HCT116 (cell line): ENCODE data around the gene NEUROG3. TPM values are rescaled to one million over a fixed set of nuclear protein-coding genes. Genes with fewer than 3 reads are reported as not detected.

Experiments
- ATAC-seq: fragments of 200-7000 bp; cut with Tn5 transposase; 2 replicates; pipeline ENCODE4 v1.9.1; 2020; ENCODE audit warnings: mild to moderate bottlenecking, moderate library complexity
- BruUV-seq: library from RNA; stranded (reverse); fragments of 400-500 nt; replicated peaks from 2 replicates; lab custom pipeline; 2021; lab: Mats Ljungman, UMichigan
- CTCF ChIA-PET: fragments of 300-600 bp; sonication (Branson Sonifier 250); formaldehyde crosslinking; loops from one replicate; lab custom pipeline; 2021; ENCODE audit warnings: antibody characterized with exemption; lab: Charles Lee
- POLR2A ChIA-PET: fragments of 300-600, 350-600 bp; sonication (Branson Sonifier 250); formaldehyde crosslinking; loops from one replicate; lab custom pipeline; 2021; ENCODE audit warnings: antibody characterized with exemption; lab: Charles Lee
- RAD21 ChIA-PET, 2 experiments: fragments of 300-600 bp; sonication (Branson Sonifier 250); formaldehyde crosslinking; loops; one replicate each; lab custom pipeline; 2023; ENCODE audit warnings: low total read pairs in 2 of 2; ENCODE audit not compliant: uncharacterized antibody in 2 of 2, unreplicated experiment in 2 of 2, low non-redundant PET in 1 of 2; lab: Charles Lee
- DNase-seq: peaks from one replicate; pipeline ENCODE4 v3.0.0-alpha.2; 2010; ENCODE audit warnings: low read depth, low spot score
- H2AFZ ChIP-seq: fragments of 200-600 bp; shearing (Covaris generic), sonication (generic); 2 replicates; pipeline ENCODE4 v1.6.1; 2017; ENCODE audit warnings: low read depth, mixed run types, mixed read lengths, antibody characterized with exemption, low read length; ENCODE audit not compliant: poor library complexity, severe bottlenecking
- H3K27ac ChIP-seq: 2 replicates; pipeline ENCODE4 v1.5.1; 2012; ENCODE audit warnings: low read depth, low read length
- H3K27me3 ChIP-seq: fragments of 200-600 bp; sonication (generic); 2 replicates; pipeline ENCODE4 v1.6.1; 2016; ENCODE audit warnings: mixed run types, low read length, mixed read lengths; ENCODE audit not compliant: insufficient read depth
- H3K36me3 ChIP-seq, 2 experiments: fragments of 200-500 bp in 1 of 2; fragments of 200-600 bp in 1 of 2; sonication (Bioruptor generic) in 1 of 2; sonication (generic) in 1 of 2; 2 replicates each; pipeline versions ENCODE4 v1.5.1 to v1.6.1; 2014 to 2016; ENCODE audit warnings: low read length in 2 of 2, inconsistent platforms in 1 of 2, mixed read lengths in 1 of 2, mixed run types in 1 of 2; ENCODE audit not compliant: insufficient read depth in 2 of 2, control insufficient read depth in 1 of 2
- H3K4me1 ChIP-seq, 2 experiments: fragments of 200-600 bp in 1 of 2; sonication (generic) in 1 of 2; 2 replicates each; pipeline versions ENCODE4 v1.5.1 to v1.6.1; 2012 to 2017; ENCODE audit warnings: low read length in 2 of 2, inconsistent platforms in 1 of 2, mild to moderate bottlenecking in 1 of 2, mixed read lengths in 1 of 2, mixed run types in 1 of 2, moderate library complexity in 1 of 2; ENCODE audit not compliant: insufficient read depth in 2 of 2, control insufficient read depth in 1 of 2
- H3K4me2 ChIP-seq: fragments of 200-600 bp; sonication (generic); 2 replicates; pipeline ENCODE4 v1.6.1; 2017; ENCODE audit warnings: mixed run types, low read length, mixed read lengths
- H3K4me3 ChIP-seq, 2 experiments: fragments of 200-600 bp in 1 of 2; sonication (generic) in 1 of 2; replicated peaks in 1 of 2; 2 replicates each; pipeline ENCODE4 v1.5.1; 2011 to 2016; ENCODE audit warnings: low read length in 2 of 2, control low read depth in 1 of 2, low read depth in 1 of 2, mild to moderate bottlenecking in 1 of 2, mixed read lengths in 1 of 2, mixed run types in 1 of 2
- H3K79me2 ChIP-seq: fragments of 200-600 bp; sonication (generic); 2 replicates; pipeline ENCODE4 v1.6.1; 2017; ENCODE audit warnings: mild to moderate bottlenecking, mixed run types, low read length, moderate library complexity, mixed read lengths; ENCODE audit not compliant: insufficient read depth
- H3K9ac ChIP-seq: fragments of 200-600 bp; sonication (generic); 2 replicates; pipeline ENCODE4 v1.6.1; 2016; ENCODE audit warnings: low read length, mixed read lengths
- H3K9me2 ChIP-seq: fragments of 200-600 bp; sonication (generic), shearing (Covaris generic); 2 replicates; pipeline ENCODE4 v1.6.1; 2017; ENCODE audit warnings: mixed run types, mild to moderate bottlenecking, moderate library complexity; ENCODE audit not compliant: insufficient read depth
- H3K9me3 ChIP-seq, 2 experiments: fragments of 200-500 bp in 1 of 2; fragments of 200-600 bp in 1 of 2; sonication (Bioruptor generic) in 1 of 2; sonication (generic) in 1 of 2; 2 replicates each; pipeline ENCODE4 v1.6.1; 2014 to 2017; ENCODE audit warnings: low read length in 2 of 2, mixed read lengths in 2 of 2, inconsistent platforms in 1 of 2, low read depth in 1 of 2, mild to moderate bottlenecking in 1 of 2, mixed run types in 1 of 2, moderate library complexity in 1 of 2; ENCODE audit not compliant: control insufficient read depth in 1 of 2, insufficient read depth in 1 of 2
- H4K20me1 ChIP-seq: fragments of 200-600 bp; sonication (generic), shearing (Covaris generic); 2 replicates; pipeline ENCODE4 v1.6.1; 2017; ENCODE audit warnings: mixed run types, mild to moderate bottlenecking, moderate library complexity; ENCODE audit not compliant: insufficient read depth
- CBX3 ChIP-seq: IDR thresholded peaks from 2 replicates; pipeline ENCODE4 v1.6.1; 2012; ENCODE audit warnings: low read depth
- CEBPB ChIP-seq: IDR thresholded peaks from 2 replicates; pipeline ENCODE4 v1.6.1; 2012; ENCODE audit warnings: low read depth
- CTCF ChIP-seq, 3 experiments: fragments of 200-600 bp in 1 of 3; sonication (generic) in 1 of 3; IDR thresholded peaks in 2 of 3; conservative IDR thresholded peaks in 1 of 3; 2 replicates each; pipeline ENCODE4 v1.5.1; 2012 to 2017; ENCODE audit warnings: low read depth in 2 of 3, low read length in 2 of 3, antibody characterized with exemption in 1 of 3, borderline replicate concordance in 1 of 3, control low read depth in 1 of 3, mild to moderate bottlenecking in 1 of 3, mixed read lengths in 1 of 3, mixed run types in 1 of 3, moderate library complexity in 1 of 3; ENCODE audit not compliant: insufficient read depth in 1 of 3
- ELF1 ChIP-seq: IDR thresholded peaks from 2 replicates; pipeline ENCODE4 v1.6.1; 2012; ENCODE audit warnings: low read depth, borderline replicate concordance
- EZH2 ChIP-seq: fragments of 200-600 bp; sonication (generic); IDR thresholded peaks from 2 replicates; pipeline ENCODE4 v1.6.1; 2017; ENCODE audit warnings: antibody characterized with exemption, mixed run types
- JUND ChIP-seq: IDR thresholded peaks from 2 replicates; pipeline ENCODE4 v1.6.1; 2012
- POLR2A ChIP-seq: IDR thresholded peaks from 2 replicates; pipeline ENCODE4 v1.7.0; 2011; ENCODE audit warnings: borderline replicate concordance; ENCODE audit not compliant: insufficient read depth, insufficient read length; ENCODE audit errors: extremely low read depth
- RAD21 ChIP-seq: IDR thresholded peaks from 2 replicates; pipeline ENCODE4 v1.6.1; 2012; ENCODE audit warnings: low read depth, mild to moderate bottlenecking
- SIN3A ChIP-seq: IDR thresholded peaks from 2 replicates; pipeline ENCODE4 v1.6.1; 2012; ENCODE audit warnings: low read depth
- SP1 ChIP-seq: IDR thresholded peaks from 2 replicates; pipeline ENCODE4 v1.6.1; 2012; ENCODE audit warnings: low read depth
- ZFX ChIP-seq: fragments of 450-650 bp; IDR thresholded peaks from 2 replicates; pipeline ENCODE4 v1.6.1; 2017
- intact Hi-C: fragments of 100-400 bp; cut with micrococcal nuclease; formaldehyde crosslinking; loops from 2 replicates; pipeline ENCODE4 v1.10.0; 2022
- total RNA-seq: library from RNA; stranded (reverse); gene quantifications from one replicate; pipeline ENCODE4 v1.2.1, GENCODE V29; 2021; ENCODE audit not compliant: unreplicated experiment
- TF ChIP-seq, protein P1 (sequence below): IDR thresholded peaks from 2 replicates; pipeline ENCODE4 v1.6.1; 2012
- TF ChIP-seq, protein P2 (sequence below): IDR thresholded peaks from 2 replicates; pipeline ENCODE4 v1.6.1; 2012; ENCODE audit warnings: low read depth

NEUROG3 gene
- total RNA-seq, 1 experiment from 2014 or later, result not detected

DNA sequence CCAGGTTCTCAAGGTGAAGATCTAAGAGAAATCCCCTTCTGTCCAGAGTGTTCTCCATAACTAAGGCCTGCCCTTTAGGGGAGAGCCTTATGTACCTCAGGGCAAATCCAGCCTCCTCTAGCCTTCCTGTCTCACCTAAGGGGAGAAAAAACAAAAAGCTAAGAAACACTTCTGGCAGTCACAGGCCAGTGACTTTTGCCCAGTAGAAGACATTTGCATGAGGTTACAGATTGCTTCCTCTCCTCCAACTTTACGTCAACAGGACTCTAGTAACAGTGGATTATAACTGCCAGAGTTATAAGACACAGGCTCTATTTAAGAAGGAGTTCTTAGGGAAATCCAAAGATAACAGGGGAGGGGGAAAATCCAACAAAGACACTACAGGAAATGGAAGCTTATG lies 40.9 kb upstream of the NEUROG3 start:
- 0 out of 4 replicates have a peak, but pooled peaks cover 0 to 9% of the 10 kb centered on the region in 2 experiments for H3K9me3 ChIP-seq
- no peak overlapping the region for H3K27ac ChIP-seq
- DNase-seq (no peak), ATAC-seq (no peak)
- no peak overlapping the region for H3K4me3 ChIP-seq
- no peaks in the 10 kb centered on the region for H3K36me3 ChIP-seq
- H3K27me3 ChIP-seq, result no peaks in the 10 kb centered on the region
- intact Hi-C loops, result no loop called here
- H3K9me2 ChIP-seq, result no peaks in the 10 kb centered on the region
- no peaks in the 10 kb centered on the region; a peak in 1 of 4 replicates for H3K4me1 ChIP-seq
- no peak overlapping the region for H3K4me2 ChIP-seq
- H2AFZ ChIP-seq, result no peak overlapping the region
- ChIA-PET RAD21 (no interaction called here), CTCF (interaction anchor here (1.1 kb wide), 1 partner anchor 99 kb away, joined by 3 read pairs; no protein-coding TSS in a partner anchor), POLR2A (no interaction called here)
- no peaks in the 10 kb centered on the region for H4K20me1 ChIP-seq
- H3K79me2 ChIP-seq, result no peaks in the 10 kb centered on the region
- BruUV-seq, result no TSS peak
- H3K9ac ChIP-seq, result no peak overlapping the region
- TF ChIP-seq EZH2 (no peak), ELF1 (no peak), CTCF (IDR thresholded peaks at IDR 0.05 in 2 of 3, conservative IDR thresholded peaks at IDR 0.05 in 1 of 3; ENCODE audit: borderline replicate concordance in 1 of 3, insufficient read depth in 1 of 3, low read depth in 2 of 3, low read length in 2 of 3) (no peak), ZFX (no peak), RAD21 (no peak), SIN3A (no peak), JUND (no peak)
- TF ChIP-seq, protein P1, sequence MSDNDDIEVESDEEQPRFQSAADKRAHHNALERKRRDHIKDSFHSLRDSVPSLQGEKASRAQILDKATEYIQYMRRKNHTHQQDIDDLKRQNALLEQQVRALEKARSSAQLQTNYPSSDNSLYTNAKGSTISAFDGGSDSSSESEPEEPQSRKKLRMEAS, result no peak

- Histone ChIP-seq H2AFZ (no peak overlapping the region), H4K20me1 (no peaks in the 10 kb centered on the region), H3K27me3 (no peaks in the 10 kb centered on the region), H3K79me2 (no peaks in the 10 kb centered on the region), H3K4me2 (no peak overlapping the region), H3K36me3 (no peaks in the 10 kb centered on the region), H3K4me1 (no peaks in the 10 kb centered on the region; a peak in 1 of 4 replicates), H3K27ac (no peak overlapping the region), H3K9ac (no peak overlapping the region), H3K9me2 (no peaks in the 10 kb centered on the region), H3K4me3 (no peak overlapping the region), H3K9me3 (0 out of 4 replicates have a peak, but pooled peaks cover 0 to 9% of the 10 kb centered on the region in 2 experiments)
- ATAC-seq (no peak), DNase-seq (no peak)
- CTCF ChIA-PET, result no interaction called here
- no TSS peak for BruUV-seq
- RAD21 ChIA-PET, result no interaction called here
- intact Hi-C loops, result no loop called here
- POLR2A ChIA-PET, result no interaction called here
- no peak for TF ChIP-seq CEBPB
- no peak for TF ChIP-seq CBX3
- TF ChIP-seq SP1, result no peak
- TF ChIP-seq, protein P2, sequence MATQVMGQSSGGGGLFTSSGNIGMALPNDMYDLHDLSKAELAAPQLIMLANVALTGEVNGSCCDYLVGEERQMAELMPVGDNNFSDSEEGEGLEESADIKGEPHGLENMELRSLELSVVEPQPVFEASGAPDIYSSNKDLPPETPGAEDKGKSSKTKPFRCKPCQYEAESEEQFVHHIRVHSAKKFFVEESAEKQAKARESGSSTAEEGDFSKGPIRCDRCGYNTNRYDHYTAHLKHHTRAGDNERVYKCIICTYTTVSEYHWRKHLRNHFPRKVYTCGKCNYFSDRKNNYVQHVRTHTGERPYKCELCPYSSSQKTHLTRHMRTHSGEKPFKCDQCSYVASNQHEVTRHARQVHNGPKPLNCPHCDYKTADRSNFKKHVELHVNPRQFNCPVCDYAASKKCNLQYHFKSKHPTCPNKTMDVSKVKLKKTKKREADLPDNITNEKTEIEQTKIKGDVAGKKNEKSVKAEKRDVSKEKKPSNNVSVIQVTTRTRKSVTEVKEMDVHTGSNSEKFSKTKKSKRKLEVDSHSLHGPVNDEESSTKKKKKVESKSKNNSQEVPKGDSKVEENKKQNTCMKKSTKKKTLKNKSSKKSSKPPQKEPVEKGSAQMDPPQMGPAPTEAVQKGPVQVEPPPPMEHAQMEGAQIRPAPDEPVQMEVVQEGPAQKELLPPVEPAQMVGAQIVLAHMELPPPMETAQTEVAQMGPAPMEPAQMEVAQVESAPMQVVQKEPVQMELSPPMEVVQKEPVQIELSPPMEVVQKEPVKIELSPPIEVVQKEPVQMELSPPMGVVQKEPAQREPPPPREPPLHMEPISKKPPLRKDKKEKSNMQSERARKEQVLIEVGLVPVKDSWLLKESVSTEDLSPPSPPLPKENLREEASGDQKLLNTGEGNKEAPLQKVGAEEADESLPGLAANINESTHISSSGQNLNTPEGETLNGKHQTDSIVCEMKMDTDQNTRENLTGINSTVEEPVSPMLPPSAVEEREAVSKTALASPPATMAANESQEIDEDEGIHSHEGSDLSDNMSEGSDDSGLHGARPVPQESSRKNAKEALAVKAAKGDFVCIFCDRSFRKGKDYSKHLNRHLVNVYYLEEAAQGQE, result no peak
- no peak for TF ChIP-seq ELF1
- no peak for TF ChIP-seq JUND
- TF ChIP-seq SIN3A, result no peak
- no peak for TF ChIP-seq POLR2A
- TF ChIP-seq CTCF (IDR thresholded peaks at IDR 0.05 in 2 of 3, conservative IDR thresholded peaks at IDR 0.05 in 1 of 3; ENCODE audit: borderline replicate concordance in 1 of 3, insufficient read depth in 1 of 3, low read depth in 2 of 3, low read length in 2 of 3), result no peak
These were observed 39.5 kb upstream of the NEUROG3 start for GRCh38 chr10:69612760-69613159.
